NT2/D1 (cell line): ENCODE results near the gene AP5Z1.

ENCODE experiments used
- YY1 ChIP-seq: IDR thresholded peaks from 2 replicates; pipeline ENCODE4 v1.6.1; 2011; ENCODE audit not compliant: insufficient read length, insufficient read depth
- ZNF274 ChIP-seq: IDR thresholded peaks from 2 replicates; pipeline ENCODE4 v1.6.1; 2011; ENCODE audit warnings: mild to moderate bottlenecking, low read depth, low read length

- no peak for TF ChIP-seq YY1
- TF ChIP-seq ZNF274 = no peak
Measured at GRCh38 chr7:4791738-4792536, 16.5 kb downstream of the AP5Z1 start.
